Panc1 (cell line): ENCODE results near the gene MSTN. TPM values are rescaled to one million over a fixed set of nuclear protein-coding genes. Genes with fewer than 3 reads are reported as not detected.

Experiments
- ATAC-seq: fragments of 200-7000 bp; cut with Tn5 transposase; 2 replicates; pipeline ENCODE4 v1.9.1; 2020; ENCODE audit warnings: mild to moderate bottlenecking, moderate library complexity
- BruUV-seq: library from RNA; stranded (reverse); fragments of 400-500 nt; replicated peaks from 2 replicates; lab custom pipeline; 2021; lab: Mats Ljungman, UMichigan
- CTCF ChIA-PET: fragments of 300-600 bp; sonication (Branson Sonifier 250); formaldehyde crosslinking; loops from one replicate; lab custom pipeline; 2022; ENCODE audit warnings: antibody characterized with exemption; lab: Charles Lee
- POLR2A ChIA-PET: fragments of 300-600 bp; sonication (Branson Sonifier 250); formaldehyde crosslinking; loops from one replicate; lab custom pipeline; 2022; ENCODE audit warnings: antibody characterized with exemption; lab: Charles Lee
- DNase-seq: peaks from one replicate; pipeline ENCODE4 v3.0.0-alpha.2; 2010; ENCODE audit warnings: low read depth, low spot score
- H3K27ac ChIP-seq: 2 replicates; pipeline ENCODE4 v1.5.1; 2011; ENCODE audit warnings: mild to moderate bottlenecking, low read length, inconsistent platforms
- H3K27me3 ChIP-seq: fragments of 200-500 bp; sonication (Bioruptor generic); 2 replicates; pipeline ENCODE4 v1.6.0; 2014; ENCODE audit warnings: low read length, inconsistent platforms; ENCODE audit not compliant: control insufficient read depth, insufficient read depth
- H3K36me3 ChIP-seq: fragments of 200-500 bp; sonication (Bioruptor generic); 2 replicates; pipeline ENCODE4 v1.5.1; 2014; ENCODE audit warnings: inconsistent platforms, mild to moderate bottlenecking, low read length, moderate library complexity; ENCODE audit not compliant: control insufficient read depth, insufficient read depth
- H3K4me1 ChIP-seq: 2 replicates; pipeline ENCODE4 v1.5.1; 2011; ENCODE audit warnings: inconsistent platforms, mild to moderate bottlenecking, low read length, moderate library complexity; ENCODE audit not compliant: control insufficient read depth, insufficient read depth
- H3K4me3 ChIP-seq, 2 experiments: 2 replicates each; pipeline ENCODE4 v1.5.1; 2011 to 2012; ENCODE audit warnings: low read depth in 2 of 2, low read length in 2 of 2, mild to moderate bottlenecking in 2 of 2, inconsistent platforms in 1 of 2, moderate library complexity in 1 of 2
- H3K9me3 ChIP-seq: fragments of 200-500 bp; sonication (Bioruptor generic); 2 replicates; pipeline ENCODE4 v1.5.1; 2014; ENCODE audit warnings: low read depth, mild to moderate bottlenecking, inconsistent platforms, low read length, moderate library complexity; ENCODE audit not compliant: control insufficient read depth, insufficient read depth
- CTCF ChIP-seq: fragments of 450-650 bp; IDR thresholded peaks from 2 replicates; pipeline ENCODE4 v1.5.1; 2017; ENCODE audit warnings: mild to moderate bottlenecking
- POLR2AphosphoS5 ChIP-seq: IDR thresholded peaks from 2 replicates; pipeline ENCODE4 v1.6.1; 2012; ENCODE audit warnings: mild to moderate bottlenecking, low read depth, low read length, moderate library complexity
- REST ChIP-seq, 2 experiments: IDR thresholded peaks; 2 replicates each; pipeline ENCODE4 v1.6.1; 2011 to 2012; ENCODE audit warnings: low read depth in 2 of 2, control low read depth in 1 of 2, low read length in 1 of 2, mild to moderate bottlenecking in 1 of 2, moderate library complexity in 1 of 2; ENCODE audit not compliant: insufficient read depth in 1 of 2
- SIN3A ChIP-seq: IDR thresholded peaks from 2 replicates; pipeline ENCODE4 v1.6.1; 2012; ENCODE audit warnings: low read depth, mild to moderate bottlenecking, low read length, moderate library complexity, borderline replicate concordance; ENCODE audit not compliant: insufficient read depth
- TCF7L2 ChIP-seq: IDR thresholded peaks from 2 replicates; pipeline ENCODE4 v1.6.1; 2011; ENCODE audit warnings: mild to moderate bottlenecking, low read depth, low read length, inconsistent platforms
- in situ Hi-C: cut with HindIII; loops from 2 replicates; pipeline ENCODE4 v1.10.0; 2016; ENCODE audit warnings: low sequenced_read_pairs, low pct_unique_long_range_greater_than_20kb
- intact Hi-C: fragments of 100-400 bp; cut with micrococcal nuclease; formaldehyde crosslinking; loops from one replicate; pipeline ENCODE4 v1.10.0; 2022; ENCODE audit not compliant: unreplicated experiment
- total RNA-seq: library from RNA; stranded (reverse); gene quantifications from one replicate; pipeline ENCODE4 v1.2.1, GENCODE V29; 2021; ENCODE audit not compliant: unreplicated experiment

MSTN gene
- total RNA-seq, 1 experiment from 2014 or later = not detected

DNA sequence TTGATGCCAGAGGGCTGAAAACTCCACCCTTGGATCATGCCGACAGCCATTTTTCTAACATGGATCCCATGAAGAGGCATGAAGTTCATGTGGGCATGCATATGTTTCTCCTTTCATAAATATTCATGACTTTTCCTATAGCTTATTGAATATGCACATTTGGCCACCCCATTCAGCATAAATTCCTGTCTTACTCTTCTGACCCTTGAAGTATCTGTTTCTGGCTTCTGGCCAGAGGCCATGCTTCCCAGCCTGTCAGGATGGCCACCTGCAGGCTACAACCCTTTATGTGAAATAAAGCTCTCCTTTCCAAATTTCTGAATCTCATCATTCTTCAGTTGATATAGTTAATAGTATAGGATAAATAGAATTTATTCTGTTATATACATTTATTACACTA, 19.6 kb upstream of the MSTN start:
- Histone ChIP-seq H3K27ac (no peak overlapping the region), H3K4me1 (no peaks in the 10 kb centered on the region), H3K36me3 (no peaks in the 10 kb centered on the region), H3K9me3 (no peaks in the 10 kb centered on the region), H3K4me3 (no peak overlapping the region), H3K27me3 (no peaks in the 10 kb centered on the region; the same call in 1 of the 2 replicates)
- DNase-seq (no peak), ATAC-seq (no peak)
- in situ Hi-C loops = no loop called here
- CTCF ChIA-PET = no interaction called here
- POLR2A ChIA-PET = no interaction called here
- intact Hi-C loops = no loop called here
- BruUV-seq = no TSS peak
- TF ChIP-seq POLR2AphosphoS5 = no peak
- TF ChIP-seq REST (IDR thresholded peaks at IDR 0.05; ENCODE audit: insufficient read depth in 1 of 2, low read depth in 2 of 2, low read length in 1 of 2) = no peak
- TF ChIP-seq CTCF = no peak
- TF ChIP-seq SIN3A = no peak
- TF ChIP-seq TCF7L2 = no peak

DNA sequence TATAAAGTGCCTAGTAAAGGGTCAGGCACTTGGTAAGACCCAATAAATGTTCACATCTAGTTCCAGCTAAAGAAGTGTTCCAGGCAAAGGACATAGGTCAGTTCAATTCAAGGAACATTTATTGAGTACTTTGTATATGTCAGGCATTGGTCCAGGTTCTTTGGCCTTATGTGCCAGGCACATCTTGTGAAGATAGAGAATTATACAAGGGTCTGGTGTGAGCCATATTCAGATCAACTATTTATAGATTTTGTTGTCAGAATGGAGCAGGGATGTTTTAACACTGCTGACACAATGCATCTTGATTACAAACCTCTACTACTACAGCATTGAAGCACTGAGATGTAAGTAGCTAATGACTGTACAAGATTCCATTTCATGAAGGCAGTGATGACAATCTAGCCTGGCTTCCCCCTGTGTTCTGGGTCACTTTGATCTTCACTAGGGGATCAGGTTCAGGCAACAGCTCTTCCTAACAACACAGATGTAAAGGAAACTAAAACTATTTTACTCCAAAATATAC, 18.1 kb upstream of the MSTN start:
- DNase-seq (no peak), ATAC-seq (no peak)
- H3K4me1 ChIP-seq = no peaks in the 10 kb centered on the region
- no peaks in the 10 kb centered on the region; the same call in 1 of the 2 replicates for H3K27me3 ChIP-seq
- intact Hi-C loops = no loop called here
- no peak overlapping the region for H3K27ac ChIP-seq
- ChIA-PET POLR2A (no interaction called here), CTCF (no interaction called here)
- BruUV-seq = no TSS peak
- in situ Hi-C loops = no loop called here
- H3K36me3 ChIP-seq = no peaks in the 10 kb centered on the region
- no peak overlapping the region for H3K4me3 ChIP-seq
- H3K9me3 ChIP-seq = no peaks in the 10 kb centered on the region; the same call in 1 of the 2 replicates
- no peak for TF ChIP-seq TCF7L2
- TF ChIP-seq SIN3A = no peak
- no peak for TF ChIP-seq POLR2AphosphoS5
- no peak for TF ChIP-seq REST (IDR thresholded peaks at IDR 0.05; ENCODE audit: insufficient read depth in 1 of 2, low read depth in 2 of 2, low read length in 1 of 2)
- no peak for TF ChIP-seq CTCF
